Osteoblast (primary cell): ENCODE measurements around the gene RASSF9. TPM values are rescaled to one million over a fixed set of nuclear protein-coding genes. Genes with fewer than 3 reads are reported as not detected.

ENCODE experiments used
- DNase-seq: peaks from one replicate; pipeline ENCODE4 v3.0.0; 2011; ENCODE audit warnings: low spot score, mixed read lengths; ENCODE audit not compliant: insufficient read length; ENCODE audit errors: missing footprints
- H2AFZ ChIP-seq: 2 replicates; pipeline ENCODE4 v1.6.0; 2011; ENCODE audit warnings: mild to moderate bottlenecking, low read length
- H3K27ac ChIP-seq: 2 replicates; pipeline ENCODE4 v1.5.1; 2011; ENCODE audit warnings: mild to moderate bottlenecking, low read depth, low read length, moderate library complexity
- H3K27me3 ChIP-seq: 2 replicates; pipeline ENCODE4 v1.6.0; 2012; ENCODE audit warnings: mild to moderate bottlenecking, control low read depth, inconsistent platforms, low read length, moderate library complexity; ENCODE audit not compliant: insufficient read depth
- H3K36me3 ChIP-seq: 2 replicates; pipeline ENCODE4 v1.5.1; 2011; ENCODE audit warnings: mild to moderate bottlenecking, low read length, control low read depth, moderate library complexity; ENCODE audit not compliant: insufficient read depth
- H3K4me1 ChIP-seq: 2 replicates; pipeline ENCODE4 v1.5.1; 2011; ENCODE audit warnings: mild to moderate bottlenecking, low read length, control low read depth, moderate library complexity; ENCODE audit not compliant: insufficient read depth
- H3K4me2 ChIP-seq: 2 replicates; pipeline ENCODE4 v1.6.0; 2011; ENCODE audit warnings: mild to moderate bottlenecking, low read length; ENCODE audit not compliant: insufficient read depth
- H3K4me3 ChIP-seq: fragments of 200-600 bp; sonication (generic); 3 replicates; pipeline ENCODE4 v1.5.1; 2012; ENCODE audit warnings: mild to moderate bottlenecking, low read length, inconsistent platforms; ENCODE audit not compliant: insufficient read depth
- H3K79me2 ChIP-seq: 2 replicates; pipeline ENCODE4 v1.6.0; 2012; ENCODE audit warnings: mild to moderate bottlenecking, low read length, control low read depth, inconsistent platforms; ENCODE audit not compliant: insufficient read depth
- H3K9me3 ChIP-seq: 2 replicates; pipeline ENCODE4 v1.5.1; 2011; ENCODE audit warnings: low read depth, low read length, control low read depth
- H4K20me1 ChIP-seq: 2 replicates; pipeline ENCODE4 v1.6.0; 2012; ENCODE audit warnings: mild to moderate bottlenecking, low read length, control low read depth; ENCODE audit not compliant: insufficient read depth
- total RNA-seq: library from RNA; depleted of rRNA; stranded (reverse); fragments of >200 nt; gene quantifications from 2 replicates; pipeline ENCODE4 v1.2.3, GENCODE V29; 2012
- TF ChIP-seq, protein P1 (sequence below): IDR thresholded peaks from 2 replicates; pipeline ENCODE4 v1.5.1; 2011; ENCODE audit warnings: mild to moderate bottlenecking, low read depth, low read length, moderate library complexity; ENCODE audit errors: extremely low read depth

RASSF9 gene
- total RNA-seq, 1 donor, result 5.8 TPM

DNA sequence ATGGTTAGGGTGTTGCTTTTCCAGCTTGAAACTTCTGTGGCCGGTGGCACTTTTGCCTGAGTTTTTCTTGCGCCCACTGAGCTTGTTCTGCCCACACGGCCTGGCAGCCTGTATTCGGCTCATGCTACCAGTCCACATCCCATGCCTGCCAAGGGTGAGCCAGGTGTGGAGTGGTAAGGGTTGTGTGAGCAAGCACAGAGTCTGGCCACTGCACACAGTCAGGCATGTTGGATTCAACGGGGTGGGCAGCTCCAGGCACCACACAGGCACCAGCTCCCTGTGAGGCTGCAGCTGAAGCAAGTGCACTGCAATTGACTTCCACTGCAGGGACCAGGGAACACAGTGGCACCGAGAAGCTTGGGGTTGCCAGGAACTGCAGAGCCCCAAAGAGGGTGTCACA is 19.1 kb upstream of the RASSF9 start:
- H3K27me3 ChIP-seq, result no peaks in the 10 kb centered on the region
- no peak overlapping the region for H3K27ac ChIP-seq
- no peaks in the 10 kb centered on the region for H4K20me1 ChIP-seq
- H3K4me3 ChIP-seq, result no peak overlapping the region
- H3K9me3 ChIP-seq, result no peaks in the 10 kb centered on the region
- TF ChIP-seq, protein P1, sequence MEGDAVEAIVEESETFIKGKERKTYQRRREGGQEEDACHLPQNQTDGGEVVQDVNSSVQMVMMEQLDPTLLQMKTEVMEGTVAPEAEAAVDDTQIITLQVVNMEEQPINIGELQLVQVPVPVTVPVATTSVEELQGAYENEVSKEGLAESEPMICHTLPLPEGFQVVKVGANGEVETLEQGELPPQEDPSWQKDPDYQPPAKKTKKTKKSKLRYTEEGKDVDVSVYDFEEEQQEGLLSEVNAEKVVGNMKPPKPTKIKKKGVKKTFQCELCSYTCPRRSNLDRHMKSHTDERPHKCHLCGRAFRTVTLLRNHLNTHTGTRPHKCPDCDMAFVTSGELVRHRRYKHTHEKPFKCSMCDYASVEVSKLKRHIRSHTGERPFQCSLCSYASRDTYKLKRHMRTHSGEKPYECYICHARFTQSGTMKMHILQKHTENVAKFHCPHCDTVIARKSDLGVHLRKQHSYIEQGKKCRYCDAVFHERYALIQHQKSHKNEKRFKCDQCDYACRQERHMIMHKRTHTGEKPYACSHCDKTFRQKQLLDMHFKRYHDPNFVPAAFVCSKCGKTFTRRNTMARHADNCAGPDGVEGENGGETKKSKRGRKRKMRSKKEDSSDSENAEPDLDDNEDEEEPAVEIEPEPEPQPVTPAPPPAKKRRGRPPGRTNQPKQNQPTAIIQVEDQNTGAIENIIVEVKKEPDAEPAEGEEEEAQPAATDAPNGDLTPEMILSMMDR, result no peak
- no peak overlapping the region for H2AFZ ChIP-seq
- no peak for DNase-seq
- H3K4me1 ChIP-seq, result no peaks in the 10 kb centered on the region
- H3K36me3 ChIP-seq, result no peaks in the 10 kb centered on the region
- no peaks in the 10 kb centered on the region for H3K79me2 ChIP-seq
- no peak overlapping the region for H3K4me2 ChIP-seq

DNA sequence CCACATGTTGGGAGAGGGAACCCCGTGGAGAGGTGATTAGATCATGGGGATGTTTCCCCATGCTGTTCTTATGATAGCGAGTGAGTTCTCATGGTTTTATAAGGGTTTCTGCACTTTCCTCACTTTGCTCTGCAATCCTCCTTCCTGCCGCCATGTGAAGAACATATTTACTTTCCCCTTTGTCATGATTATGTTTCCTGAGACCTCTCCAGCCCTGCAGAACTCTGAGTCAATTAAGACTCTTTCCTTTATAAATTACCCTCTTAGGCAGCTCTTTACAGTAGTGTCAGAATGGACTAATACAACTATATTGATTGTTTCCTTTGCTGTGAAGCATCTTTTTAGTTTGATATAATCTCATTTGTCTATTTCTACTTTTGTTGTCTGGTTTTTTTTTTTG is 13.1 kb upstream of the RASSF9 start:
- no peaks in the 10 kb centered on the region for H3K27me3 ChIP-seq
- no peaks in the 10 kb centered on the region for H4K20me1 ChIP-seq
- no peaks in the 10 kb centered on the region for H3K79me2 ChIP-seq
- no peak overlapping the region for H3K27ac ChIP-seq
- no peak for DNase-seq
- no peak overlapping the region for H3K4me2 ChIP-seq
- TF ChIP-seq, protein P1, result no peak
- no peak overlapping the region for H3K4me3 ChIP-seq
- no peak overlapping the region for H2AFZ ChIP-seq
- H3K4me1 ChIP-seq, result no peaks in the 10 kb centered on the region
- no peaks in the 10 kb centered on the region for H3K36me3 ChIP-seq
- H3K9me3 ChIP-seq, result no peaks in the 10 kb centered on the region

DNA sequence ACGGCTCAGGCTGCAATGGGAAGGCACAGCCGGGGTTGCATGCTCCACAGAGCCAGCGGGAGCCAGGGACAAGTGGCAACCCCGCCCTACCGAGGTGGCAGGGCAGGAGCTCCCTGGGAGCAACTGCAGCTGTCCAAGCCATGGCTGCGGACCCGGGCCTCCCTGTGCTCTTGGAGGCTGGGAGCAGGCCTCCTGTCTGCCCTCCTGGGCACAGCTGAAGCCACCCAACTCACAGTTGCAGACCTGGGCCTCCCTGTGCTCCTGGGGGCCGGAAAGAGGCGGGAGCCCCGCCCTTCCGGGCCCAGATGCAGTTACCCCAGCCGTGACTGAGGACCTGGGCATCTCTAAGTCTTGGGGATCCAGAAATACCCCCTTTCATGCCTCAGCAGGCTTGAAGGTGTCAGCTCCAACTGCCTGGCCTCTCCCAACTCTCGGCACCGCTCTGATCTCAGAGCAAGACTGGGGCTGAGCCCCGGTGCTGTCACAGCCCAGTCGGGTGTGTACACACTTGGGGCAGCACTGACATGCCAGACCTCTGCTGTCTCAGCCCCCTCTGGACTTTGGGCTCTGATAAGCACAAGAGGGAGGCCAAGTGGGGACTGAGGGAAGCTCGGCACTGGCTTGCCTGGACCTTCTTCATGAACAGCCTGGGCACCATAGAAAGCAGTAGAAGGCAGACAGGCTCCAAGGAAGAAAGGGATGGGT is 7.5 kb upstream of the RASSF9 start:
- DNase-seq, result no peak
- no peak overlapping the region for H2AFZ ChIP-seq
- H4K20me1 ChIP-seq, result no peaks in the 10 kb centered on the region
- no peak overlapping the region for H3K4me3 ChIP-seq
- H3K4me1 ChIP-seq, result no peaks in the 10 kb centered on the region
- no peaks in the 10 kb centered on the region for H3K9me3 ChIP-seq
- H3K79me2 ChIP-seq, result no peaks in the 10 kb centered on the region
- no peak overlapping the region for H3K4me2 ChIP-seq
- H3K36me3 ChIP-seq, result no peaks in the 10 kb centered on the region
- TF ChIP-seq, protein P1, result no peak
- no peaks in the 10 kb centered on the region for H3K27me3 ChIP-seq
- no peak overlapping the region for H3K27ac ChIP-seq

DNA sequence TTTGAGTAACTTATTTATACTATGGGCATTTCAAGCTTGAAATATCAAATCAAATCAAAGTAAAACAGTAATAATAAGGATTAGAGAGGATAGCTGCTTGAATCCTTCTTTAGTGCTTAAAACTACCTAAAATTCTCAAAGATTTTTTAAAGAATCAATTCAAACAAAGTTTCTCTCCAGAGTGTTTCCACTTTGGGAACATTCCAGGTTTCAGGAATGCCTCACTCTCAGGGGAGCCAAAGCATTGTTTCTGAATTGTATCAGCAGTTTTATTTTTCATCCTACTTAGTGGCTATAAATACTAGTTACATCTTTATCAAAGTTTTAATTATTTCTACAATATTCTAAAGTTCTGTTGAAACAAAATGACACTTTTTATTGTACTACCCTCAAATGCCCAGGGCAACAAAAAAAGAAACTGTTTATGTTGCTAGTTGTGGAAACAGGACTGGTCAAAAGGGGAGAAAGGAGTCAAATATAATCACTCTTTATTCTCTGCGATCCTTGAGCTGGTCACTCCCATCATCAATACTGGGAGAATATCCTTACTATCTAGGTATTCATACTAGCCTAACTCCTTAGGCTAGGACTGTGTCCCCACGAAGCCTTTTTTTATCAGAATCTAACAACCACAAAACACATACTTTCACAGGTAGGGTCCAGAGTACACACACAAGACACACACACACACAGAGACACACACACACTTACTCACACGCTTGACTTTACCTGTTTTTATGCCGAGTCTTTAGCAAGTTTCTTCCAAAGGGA is 598 bp downstream of the RASSF9 start:
- peaks cover 14% of the 10 kb centered on the region for H3K4me1 ChIP-seq
- H3K4me2 ChIP-seq, result peak overlapping the region; percentile 96
- H3K36me3 ChIP-seq, result no peaks in the 10 kb centered on the region
- TF ChIP-seq, protein P1, result no peak
- no peaks in the 10 kb centered on the region for H3K79me2 ChIP-seq
- H2AFZ ChIP-seq, result peak overlapping the region; percentile 82
- H3K27ac ChIP-seq, result peak overlapping the region; percentile 83
- DNase-seq, result no peak
- H3K27me3 ChIP-seq, result no peaks in the 10 kb centered on the region
- peak overlapping the region; percentile 74 for H3K4me3 ChIP-seq
- no peaks in the 10 kb centered on the region for H4K20me1 ChIP-seq
- H3K9me3 ChIP-seq, result no peaks in the 10 kb centered on the region
